ENCODE results near the gene CCRL2. TPM values are rescaled to one million over a fixed set of nuclear protein-coding genes. Genes with fewer than 3 reads are reported as not detected.

The CCRL2 gene
- total and polyA plus RNA-seq, 2 of the 8 experiments (the other 6 are each of a cell fraction or from before 2014, with no cell fraction given): not detected

DNA sequence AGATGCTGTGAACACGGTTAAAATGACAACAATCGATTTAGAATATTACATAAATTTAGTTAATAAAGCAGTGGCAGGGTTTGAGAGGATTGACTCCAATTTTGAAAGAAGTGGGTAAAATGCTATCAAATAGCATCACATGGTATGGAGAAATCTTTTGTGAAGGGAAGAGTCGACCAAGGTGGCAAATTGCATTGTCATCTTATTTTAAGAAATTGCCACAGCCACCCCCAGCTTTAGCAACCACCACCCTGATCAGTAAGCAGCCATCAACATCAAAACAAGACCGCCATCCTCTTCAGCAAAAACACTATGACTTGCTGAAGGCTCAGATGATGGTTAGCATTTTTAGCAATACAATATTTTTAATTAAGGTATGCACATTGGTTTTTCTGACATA is 42.0 kb upstream of the CCRL2 start:
- Histone ChIP-seq H3K14ac (ENCODE audit: insufficient read length) (no peak overlapping the region), H3K23ac (ENCODE audit: insufficient read length) (no peak overlapping the region), H3K36me3 (ENCODE audit: control insufficient read depth in 2 of 4, insufficient read depth in 4 of 4, low read length in 3 of 4) (no peaks in the 10 kb centered on the region), H3K79me1 (ENCODE audit: low read depth, low read length) (no peaks in the 10 kb centered on the region), H2BK120ac (replicated peaks; ENCODE audit: low read depth, low read length) (no peak overlapping the region), H3K56ac (replicated peaks; ENCODE audit: insufficient read length, low read depth, low read length) (no peak overlapping the region), H2AFZ (ENCODE audit: low read length) (no peak overlapping the region), H3K9me3 (ENCODE audit: insufficient read depth in 2 of 2, low read depth in 1 of 2, low read length in 1 of 2) (no peaks in the 10 kb centered on the region), H4K5ac (ENCODE audit: insufficient read length, low read depth, low read length) (no peak overlapping the region), H3K27ac (ENCODE audit: low read depth, low read length) (no peak overlapping the region), H4K20me1 (replicated peaks in 1 of 2; ENCODE audit: control insufficient read depth in 1 of 2, insufficient read depth in 2 of 2, low read length in 2 of 2) (no peaks in the 10 kb centered on the region), H2AK5ac (ENCODE audit: low read depth, low read length) (no peak overlapping the region), H3K4me1 (replicated peaks in 1 of 4; ENCODE audit: control insufficient read depth in 3 of 4, insufficient read depth in 4 of 4, low read length in 3 of 4) (no peaks in the 10 kb centered on the region), H4K8ac (ENCODE audit: extremely low read depth, insufficient read depth, low read length) (no peak overlapping the region), H3K79me2 (ENCODE audit: control insufficient read depth in 1 of 2, insufficient read depth in 2 of 2, low read length in 2 of 2) (no peaks in the 10 kb centered on the region), H3K9ac (replicated peaks in 1 of 4; ENCODE audit: extremely low read depth in 1 of 4, low read depth in 3 of 4, low read length in 3 of 4) (no peak overlapping the region), H3K18ac (ENCODE audit: extremely low read depth, low read length) (no peak overlapping the region), H2BK5ac (ENCODE audit: low read depth, low read length) (no peak overlapping the region), H2BK20ac (ENCODE audit: low read length) (no peak overlapping the region), H3K4me3 (ENCODE audit: extremely low read depth in 1 of 4, insufficient read depth in 2 of 4, low read depth in 3 of 4, low read length in 4 of 4) (no peak overlapping the region), H3K23me2 (ENCODE audit: low read depth, low read length) (no peaks in the 10 kb centered on the region), H3K4ac (replicated peaks; ENCODE audit: insufficient read length, low read depth, low read length) (no peak overlapping the region), H3K4me2 (ENCODE audit: insufficient read depth in 1 of 2, low read depth in 2 of 2, low read length in 2 of 2) (no peak overlapping the region), H4K91ac (replicated peaks; ENCODE audit: insufficient read length, low read length) (no peak overlapping the region), H2BK12ac (ENCODE audit: low read depth, low read length) (no peak overlapping the region), H2BK15ac (ENCODE audit: low read length) (no peak overlapping the region), H3K27me3 (replicated peaks in 1 of 4; ENCODE audit: control insufficient read depth in 3 of 4, extremely low read depth in 1 of 4, insufficient read depth in 3 of 4, low read length in 3 of 4) (peaks cover 0 to 5% (median 0%) of the 10 kb centered on the region in 4 experiments; a peak in 1 of 7 replicates)
- 89% methylated on average over 4 of the region's 4 CpGs; no CpG with 5 or more reads in 1 of the 2 experiments for WGBS, 2 experiments (ENCODE audit: extremely low coverage in 1 of 2, insufficient coverage in 1 of 2, insufficient read length in 1 of 2, insufficient replicate concordance in 2 of 2, low coverage in 1 of 2, low lambda C conversion rate in 2 of 2, missing lambda C conversion rate in 1 of 2)
- CTCF ChIA-PET (ENCODE audit: partially characterized antibody): interaction anchor here (1.0 to 12.9 kb wide), 4 partner anchors 9 to 149 kb away, joined by 3 to 164 read pairs (median 4); no protein-coding TSS in a partner anchor
- DNase-seq (ENCODE audit: low read depth in 1 of 2, low spot score in 2 of 2) (no peak), FAIRE-seq (no peak)
- POLR2A ChIA-PET (ENCODE audit: partially characterized antibody): no interaction called here
- TF ChIP-seq, protein P1, sequence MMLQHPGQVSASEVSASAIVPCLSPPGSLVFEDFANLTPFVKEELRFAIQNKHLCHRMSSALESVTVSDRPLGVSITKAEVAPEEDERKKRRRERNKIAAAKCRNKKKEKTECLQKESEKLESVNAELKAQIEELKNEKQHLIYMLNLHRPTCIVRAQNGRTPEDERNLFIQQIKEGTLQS (IDR thresholded peaks at IDR 0.05; ENCODE audit: insufficient read depth, low read depth, low read length): no peak

Data from H1 (cell line).